ENCODE results near the gene RASA3.
"Not testable (repeated sequence)": the region's sequence is repeated elsewhere in the genome, so short reads cannot be mapped to it uniquely, and the experiment has no call there.

Gene RASA3

GRCh38 chr13:114029866-114030625, 102.4 kb downstream of the RASA3 start:
- no peak for DNase-seq

GRCh38 chr13:114027826-114028225, 104.6 kb downstream of the RASA3 start:
- no peak for DNase-seq

GRCh38 chr13:114027046-114027715, 105.2 kb downstream of the RASA3 start:
- no peak for DNase-seq

- DNase-seq = no peak
Measured at GRCh38 chr13:114026481-114026880, 105.9 kb downstream of the RASA3 start.

- DNase-seq = no peak
Measured at GRCh38 chr13:114025714-114026431, 106.5 kb downstream of the RASA3 start.

GRCh38 chr13:114025405-114025713, 107.1 kb downstream of the RASA3 start:
- no peak for DNase-seq

- no peak for DNase-seq
Measured at GRCh38 chr13:114024603-114025404, 107.6 kb downstream of the RASA3 start.

GRCh38 chr13:114023716-114024602, 108.5 kb downstream of the RASA3 start:
- no peak for DNase-seq

- DNase-seq = no peak
Measured at GRCh38 chr13:114022876-114023275, 109.5 kb downstream of the RASA3 start.

- no peak for DNase-seq
Measured at GRCh38 chr13:114022309-114022669, 110.1 kb downstream of the RASA3 start.

- no peak for DNase-seq
Measured at GRCh38 chr13:114021464-114022308, 110.7 kb downstream of the RASA3 start.

- DNase-seq = no peak
Measured at GRCh38 chr13:114020750-114021463, 111.5 kb downstream of the RASA3 start.

- not testable (repeated sequence) for DNase-seq
Measured at GRCh38 chr13:114020134-114020533, 112.3 kb downstream of the RASA3 start.

GRCh38 chr13:114019367-114019766, 113.1 kb downstream of the RASA3 start:
- peak; percentile 43 for DNase-seq

GRCh38 chr13:114018461-114019055, 113.9 kb downstream of the RASA3 start:
- DNase-seq = no peak

GRCh38 chr13:114017966-114018365, 114.5 kb downstream of the RASA3 start:
- DNase-seq = no peak

GRCh38 chr13:114017028-114017630, 115.3 kb downstream of the RASA3 start:
- no peak for DNase-seq

- DNase-seq = no peak
Measured at GRCh38 chr13:114016321-114017027, 115.9 kb downstream of the RASA3 start.

GRCh38 chr13:114015969-114016295, 116.5 kb downstream of the RASA3 start:
- DNase-seq = no peak
